Measurements from ENCODE around the gene TPM4. TPM values are rescaled to one million over a fixed set of nuclear protein-coding genes. Genes with fewer than 3 reads are reported as not detected.

TPM4 gene
- total RNA-seq, 1 donor from 2014 or later, result 283 TPM

DNA sequence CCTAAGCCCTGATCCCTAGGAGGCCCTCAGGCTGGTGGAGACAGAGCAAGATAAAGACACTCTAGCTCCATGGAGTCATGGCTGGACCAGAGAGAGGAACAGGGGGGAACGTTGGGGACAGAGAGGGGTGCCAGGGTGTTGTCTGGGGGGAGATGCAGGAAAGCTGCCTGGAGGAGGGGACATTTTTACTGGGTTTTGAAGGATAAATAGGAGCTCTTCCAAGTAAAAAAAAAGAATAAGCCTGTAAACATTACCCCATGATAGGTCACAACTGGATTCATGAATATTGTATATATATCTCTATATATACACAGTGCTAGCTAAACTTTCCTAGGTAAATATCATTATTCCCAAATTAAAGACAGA lies 67.9 kb downstream of the TPM4 start:
- no peaks in the 10 kb centered on the region for H3K27me3 Mint-ChIP-seq
- H3K36me3 Mint-ChIP-seq (ENCODE audit: low read depth), result peaks cover 19% of the 10 kb centered on the region
- H3K4me3 Mint-ChIP-seq, result peak overlapping the region; percentile 96
- H3K27ac Mint-ChIP-seq, result peak overlapping the region; percentile 98
- no peak for DNase-seq
- intact Hi-C loops (cut with micrococcal nuclease), result no loop called here
- peaks cover 50% of the 10 kb centered on the region for H3K4me1 Mint-ChIP-seq
- H3K9me3 Mint-ChIP-seq, result no peaks in the 10 kb centered on the region

GRCh38 chr19:16146112-16146511 lies 69.8 kb downstream of the TPM4 start:
- no peak for DNase-seq
- peak overlapping the region; percentile 66 for H3K27ac Mint-ChIP-seq
- no peaks in the 10 kb centered on the region for H3K9me3 Mint-ChIP-seq
- H3K27me3 Mint-ChIP-seq, result no peaks in the 10 kb centered on the region
- H3K36me3 Mint-ChIP-seq (ENCODE audit: low read depth), result peaks cover 25% of the 10 kb centered on the region
- intact Hi-C loops (cut with micrococcal nuclease), result no loop called here
- peaks cover 46% of the 10 kb centered on the region for H3K4me1 Mint-ChIP-seq
- H3K4me3 Mint-ChIP-seq, result peak overlapping the region; percentile 96

- Mint-ChIP-seq H3K27ac (peak overlapping the region; percentile 65), H3K36me3 (ENCODE audit: low read depth) (peaks cover 43% of the 10 kb centered on the region)
These were observed 72.3 kb downstream of the TPM4 start for GRCh38 chr19:16148443-16149229.

More at GRCh38 chr19:16148443-16149229, 72.3 kb downstream of the TPM4 start:
- intact Hi-C loops (cut with micrococcal nuclease), result no loop called here
- H3K27me3 Mint-ChIP-seq, result no peaks in the 10 kb centered on the region
- H3K4me3 Mint-ChIP-seq, result no peak overlapping the region
- DNase-seq, result no peak
- H3K9me3 Mint-ChIP-seq, result no peaks in the 10 kb centered on the region
- H3K4me1 Mint-ChIP-seq, result peaks cover 34% of the 10 kb centered on the region

Other genes with a start within 250 kb of the TPM4 start
- not detected in 2 replicates for gene CYP4F2, start 178.4 kb upstream of the TPM4 start, total RNA-seq
- not detected in 2 replicates for gene CYP4F11, start 142.0 kb upstream of the TPM4 start, total RNA-seq
- not detected in 2 replicates for gene OR10H4, start 127.5 kb upstream of the TPM4 start, total RNA-seq
- 227 and 247 TPM in 2 replicates for gene RAB8A, start 35.4 kb downstream of the TPM4 start, total RNA-seq
- gene HSH2D, start 67.2 kb downstream of the TPM4 start, total RNA-seq, result 22.7 and 23.1 TPM in 2 replicates
- gene CIB3, start 97.0 kb downstream of the TPM4 start, total RNA-seq, result not detected in 2 replicates
- gene FAM32A, start 108.9 kb downstream of the TPM4 start, total RNA-seq, result 59.2 and 65.2 TPM in 2 replicates
- 107 and 111 TPM in 2 replicates for gene AP1M1, start 121.4 kb downstream of the TPM4 start, total RNA-seq
- gene KLF2, start 248.3 kb downstream of the TPM4 start, total RNA-seq, result 2.2 and 3.7 TPM in 2 replicates

Data from activated CD4-positive, alpha-beta T cell treated with anti-CD3 and anti-CD28 coated beads, Interleukin-2, amount 10 ng/mL, durations not matched to agents 24 days and 14 days (primary cell).